GM18867 (cell line): ENCODE data around the gene PTPA.

Source experiments
- ATAC-seq: cut with Tn5 transposase; IDR thresholded peaks from one replicate; pipeline ENCODE4 v1.9.1; 2021; ENCODE audit warnings: mild to moderate bottlenecking, moderate library complexity; ENCODE audit not compliant: unreplicated experiment

PTPA gene

DNA sequence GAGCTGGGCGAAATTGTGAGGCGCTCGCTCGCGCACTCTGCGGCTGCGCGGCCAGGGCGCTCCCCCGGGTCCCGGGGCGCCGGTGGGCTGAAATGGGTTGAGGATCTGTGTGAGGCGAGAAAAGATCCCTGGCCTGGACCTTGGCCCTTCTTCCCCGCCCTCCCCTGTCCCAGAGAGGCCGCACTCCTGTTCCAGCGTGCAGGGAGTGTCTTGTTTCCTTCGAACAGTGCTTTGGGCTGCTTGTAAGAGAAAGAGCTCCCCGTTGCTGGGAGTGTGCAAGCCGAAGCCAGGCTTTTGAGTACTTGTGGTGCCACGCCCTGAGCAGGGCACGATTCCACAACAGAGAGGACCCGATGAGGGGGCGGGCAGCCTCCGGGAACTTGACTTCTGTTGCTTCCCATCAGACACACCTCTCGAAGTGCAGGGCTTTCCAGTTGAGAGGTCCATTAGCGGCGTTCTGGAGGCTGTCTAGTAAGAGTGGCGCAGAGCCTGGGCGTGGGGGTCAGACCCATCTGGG, 29.8 kb upstream of the PTPA start:
- ATAC-seq, result no peak

DNA sequence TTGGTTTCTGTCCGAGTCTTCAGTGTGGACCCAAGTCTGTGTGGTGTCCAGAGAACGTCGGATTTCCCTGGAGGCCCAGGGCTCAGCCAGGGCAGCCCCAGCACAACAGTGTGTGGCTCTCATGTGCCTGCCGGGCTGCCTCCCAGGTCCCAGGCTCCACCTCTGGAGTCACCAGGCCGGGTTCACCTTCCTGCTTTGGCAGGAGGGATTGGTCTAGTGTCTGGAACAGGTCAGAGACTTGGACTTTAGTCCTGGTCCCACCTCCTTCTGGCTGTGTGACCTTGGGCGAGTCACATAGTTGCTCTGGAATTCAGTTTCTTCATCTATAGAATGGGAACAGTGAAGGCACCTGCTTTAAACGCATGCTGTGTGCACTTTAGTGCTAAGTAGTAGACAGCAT, 27.1 kb upstream of the PTPA start:
- no peak for ATAC-seq

- no peak for ATAC-seq
Observed at GRCh38 chr9:129089246-129089645, 22.0 kb upstream of the PTPA start.

- no peak for ATAC-seq
Observed at GRCh38 chr9:129093602-129094386, 17.4 kb upstream of the PTPA start.

GRCh38 chr9:129094387-129095169, 16.6 kb upstream of the PTPA start:
- no peak for ATAC-seq

- ATAC-seq, result no peak
Observed at GRCh38 chr9:129095170-129095667, 16.0 kb upstream of the PTPA start.

GRCh38 chr9:129095908-129096307, 15.3 kb upstream of the PTPA start:
- no peak for ATAC-seq

DNA sequence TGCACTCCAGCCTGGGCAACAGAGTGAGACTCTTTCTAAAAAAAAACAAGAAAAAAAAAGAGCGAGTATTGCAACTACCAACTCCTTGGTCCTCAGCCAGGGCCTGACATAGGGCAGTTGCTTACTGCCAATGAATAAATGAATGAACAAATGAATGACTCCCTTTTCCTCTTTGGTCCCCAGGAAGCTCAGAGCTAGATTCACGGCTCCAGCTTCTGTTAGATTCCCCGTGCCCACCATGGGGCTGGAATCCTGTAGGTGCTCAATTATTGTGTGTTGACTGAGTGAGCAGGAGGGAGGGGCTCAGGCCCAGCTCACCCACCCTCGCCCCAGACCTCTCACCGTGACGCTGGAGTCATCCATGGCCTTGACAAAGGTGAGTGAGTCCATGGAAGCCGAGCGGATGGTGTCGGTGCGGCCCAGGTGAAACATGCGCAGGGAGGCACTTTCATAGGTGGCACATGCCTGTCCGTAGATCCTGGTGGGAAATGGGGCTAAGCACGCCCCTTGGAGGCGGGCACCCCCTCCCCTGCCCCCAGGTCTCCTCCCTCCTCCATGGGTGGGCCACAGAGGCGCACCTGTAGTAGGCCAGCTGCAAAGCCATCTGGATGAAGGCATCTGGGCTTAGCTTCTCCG, 13.4 kb upstream of the PTPA start:
- ATAC-seq, result no peak

- ATAC-seq, result no peak
Observed at GRCh38 chr9:129098328-129098727, 12.9 kb upstream of the PTPA start.

DNA sequence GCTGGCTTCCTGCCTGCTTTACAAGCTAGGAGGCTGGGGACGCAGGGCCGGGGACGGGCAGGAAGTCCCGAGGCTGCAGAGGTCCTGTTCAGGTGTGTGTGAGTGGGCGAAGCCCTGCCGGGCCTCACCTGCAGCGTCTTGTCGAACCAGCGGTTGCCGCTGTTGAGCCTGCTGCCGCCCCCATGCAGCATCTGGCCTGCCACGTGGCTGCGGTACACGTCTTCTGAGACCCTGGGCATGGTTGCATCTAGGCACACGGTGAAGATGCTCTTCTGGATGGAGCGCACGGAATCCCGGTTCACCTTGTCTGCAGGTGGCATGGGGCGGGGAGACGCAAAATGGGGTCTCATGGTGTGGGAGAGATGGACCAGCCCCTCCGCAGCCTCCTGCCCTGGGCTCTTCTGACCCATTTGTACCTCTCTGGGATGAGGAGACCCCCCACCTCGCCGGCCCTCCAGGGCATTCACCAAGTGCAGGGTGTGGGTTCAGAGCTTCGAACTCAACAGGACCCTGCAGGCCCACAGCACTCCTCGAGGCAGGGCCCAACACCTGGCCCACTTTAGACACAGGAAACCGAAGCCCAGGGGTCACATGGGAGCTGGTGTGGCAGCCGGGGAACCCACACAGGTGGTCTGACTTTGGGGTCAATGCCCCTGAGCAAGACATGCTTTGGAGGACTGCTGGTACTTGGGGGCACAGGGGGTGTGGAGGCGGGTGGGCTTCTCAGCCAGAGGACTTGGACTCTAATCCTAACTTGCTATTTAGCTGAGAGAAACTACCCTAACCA, 10.6 kb upstream of the PTPA start:
- no peak for ATAC-seq

DNA sequence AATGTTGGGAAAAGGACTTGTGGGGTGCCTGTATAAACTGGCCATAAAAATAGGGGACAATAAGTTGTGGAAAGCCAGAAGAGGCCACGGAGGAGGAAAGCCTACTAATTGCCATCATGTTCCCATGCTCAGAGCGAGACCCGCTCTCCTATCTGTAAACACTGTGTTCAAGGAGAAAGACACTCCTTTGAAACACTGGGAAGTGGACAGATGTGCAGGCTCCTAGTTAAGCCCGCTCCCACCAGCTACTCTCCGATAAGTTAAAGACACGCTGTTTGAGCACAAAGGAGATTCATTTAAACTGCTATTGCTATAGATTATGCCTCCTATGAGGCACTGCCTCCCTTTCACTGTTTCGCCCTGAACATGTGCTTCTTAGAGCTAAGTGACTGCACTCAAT, 9.9 kb upstream of the PTPA start:
- ATAC-seq, result no peak

DNA sequence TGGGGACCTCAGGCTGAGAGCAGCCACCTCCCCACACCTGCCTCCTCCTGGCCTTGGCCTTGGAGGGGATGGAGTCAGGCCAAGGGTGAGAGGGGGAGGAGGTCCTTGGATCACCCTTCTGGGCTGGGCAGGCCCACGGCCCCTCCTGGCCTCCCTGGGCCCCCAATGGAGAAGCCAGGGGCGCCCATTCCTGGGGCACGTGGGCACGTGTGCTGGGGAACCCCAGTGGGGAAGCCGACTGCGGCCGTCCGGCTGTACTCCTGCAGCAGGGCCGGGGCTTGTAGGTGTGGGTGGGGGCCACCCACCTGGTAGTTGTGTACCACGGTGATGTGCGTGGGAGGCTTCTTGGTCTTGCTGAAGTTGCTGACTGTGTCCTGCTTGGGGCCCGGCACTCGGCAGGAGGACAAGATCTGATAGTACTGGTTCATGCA, 9.1 kb upstream of the PTPA start:
- no peak for ATAC-seq

- no peak for ATAC-seq
Observed at GRCh38 chr9:129102791-129103594, 8.2 kb upstream of the PTPA start.

DNA sequence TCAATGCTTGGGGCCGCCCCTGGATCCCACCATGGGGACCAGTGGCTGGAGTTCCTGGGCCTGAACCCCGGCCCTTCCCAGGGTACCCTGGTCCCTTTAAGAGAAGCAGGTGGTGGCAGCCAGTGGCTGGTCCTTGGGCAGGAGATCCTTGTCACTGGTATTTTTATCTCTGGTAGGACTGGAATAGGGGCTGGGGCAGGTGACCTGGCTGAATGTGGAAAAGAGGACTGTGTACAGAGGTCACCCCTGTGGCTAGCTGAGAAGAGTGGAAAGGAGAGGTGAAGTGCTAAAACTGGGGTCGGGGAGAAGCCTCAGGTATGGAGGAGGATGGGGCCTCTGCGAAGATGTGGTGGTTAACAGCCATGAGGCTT, 7.6 kb upstream of the PTPA start:
- ATAC-seq, result no peak

GRCh38 chr9:129104051-129104450, 7.2 kb upstream of the PTPA start:
- ATAC-seq, result no peak

DNA sequence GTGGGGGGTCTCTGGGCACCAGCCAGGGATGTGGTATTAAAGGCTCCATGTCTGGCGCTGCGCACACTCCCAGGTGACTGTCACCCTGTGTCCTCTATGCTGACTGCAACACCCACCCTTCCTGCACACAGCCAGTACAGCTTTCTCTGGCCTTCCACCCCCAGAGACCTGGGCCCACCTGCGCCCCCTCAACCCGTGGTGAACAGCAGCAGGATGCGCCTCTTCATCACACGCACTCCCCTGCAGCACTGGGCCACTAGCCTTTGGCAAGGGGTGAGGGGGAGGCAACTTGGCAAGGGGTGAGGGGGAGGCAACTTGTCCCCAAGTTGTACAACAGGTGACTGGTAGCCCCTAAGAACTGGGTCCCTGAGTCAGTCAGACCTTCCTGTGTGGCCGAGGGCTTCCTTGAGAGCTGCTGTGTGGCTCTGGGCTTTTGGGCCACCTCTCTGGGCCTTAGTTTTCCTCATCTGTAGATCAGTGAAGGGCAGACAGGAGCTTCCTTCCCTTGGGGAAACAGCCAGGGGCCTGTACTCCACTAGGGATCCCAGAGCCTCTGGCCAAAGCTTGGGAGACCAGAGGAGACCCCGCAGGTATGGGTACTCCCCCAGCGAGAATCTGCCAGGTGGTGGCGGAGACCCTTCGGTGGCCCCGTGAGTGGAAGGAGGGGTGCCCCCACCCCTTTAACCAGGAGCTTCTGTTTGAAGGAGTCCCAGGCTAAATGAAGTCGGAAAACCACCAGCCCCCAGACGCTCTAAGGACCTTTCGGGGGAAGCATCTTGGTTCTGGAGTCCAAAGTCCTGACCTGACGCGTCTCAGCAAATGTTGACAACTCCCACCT, 5.1 kb upstream of the PTPA start:
- ATAC-seq, result no peak

DNA sequence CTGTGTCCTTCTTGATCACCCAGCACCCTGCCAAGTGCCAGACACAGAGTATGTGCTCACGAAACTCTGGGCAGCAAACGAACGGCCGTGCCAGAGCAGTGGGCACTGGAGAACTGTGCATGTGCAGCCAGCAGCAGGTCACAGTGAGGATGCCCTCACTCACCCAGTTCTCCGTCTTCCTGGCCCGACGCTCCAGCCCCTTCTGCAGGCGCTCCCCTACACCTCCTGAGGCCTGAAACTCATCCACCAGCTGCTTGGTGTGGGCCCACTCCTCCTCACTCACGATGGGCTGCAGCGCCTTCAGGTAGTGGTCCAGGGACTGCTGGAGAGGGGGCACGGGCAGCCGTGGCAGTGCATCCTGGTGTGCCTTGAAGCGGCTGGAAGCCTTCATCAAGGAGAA, 3.6 kb upstream of the PTPA start:
- no peak for ATAC-seq

DNA sequence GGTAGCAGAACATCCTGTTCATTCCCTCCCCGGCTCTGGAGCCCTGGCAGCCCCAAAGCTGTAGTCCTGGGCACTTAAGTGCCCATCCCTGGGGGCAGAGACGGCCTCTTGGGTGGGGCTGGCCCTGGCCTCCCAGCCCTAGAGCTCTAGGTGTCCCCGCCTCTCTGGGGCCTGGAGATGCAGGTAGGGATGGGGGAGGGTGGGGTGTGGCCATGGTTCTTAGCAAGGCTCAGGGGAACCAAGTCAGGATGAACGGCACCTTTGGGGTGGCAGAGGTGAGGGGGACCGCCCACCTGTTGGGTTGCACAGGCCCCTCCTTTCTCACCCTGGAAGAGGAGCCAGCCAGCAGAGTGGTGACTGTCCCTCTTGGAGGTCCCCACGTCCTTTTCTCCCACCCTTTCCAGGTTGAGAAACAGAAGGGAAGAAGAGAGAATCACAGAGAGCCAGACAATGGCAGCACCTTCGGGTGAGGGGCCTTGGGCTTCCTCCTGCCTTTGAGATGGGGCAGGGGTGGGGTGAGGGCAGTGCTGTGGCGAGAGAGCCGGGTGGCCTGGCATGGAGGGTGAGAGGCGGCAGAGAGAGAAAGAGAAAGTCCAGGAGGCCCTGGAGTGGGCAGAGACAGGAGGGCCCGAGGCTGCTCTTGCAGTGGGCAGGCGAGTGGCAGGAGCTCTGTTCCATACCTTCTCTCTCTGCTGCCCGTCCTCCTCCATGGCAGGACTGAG, 3.0 kb upstream of the PTPA start:
- ATAC-seq, result no peak
